Measurements from ENCODE around the gene TMEM98.
"Not testable (repeated sequence)": the region's sequence is repeated elsewhere in the genome, so short reads cannot be mapped to it uniquely, and the experiment has no call there.

Gene TMEM98, protein sequence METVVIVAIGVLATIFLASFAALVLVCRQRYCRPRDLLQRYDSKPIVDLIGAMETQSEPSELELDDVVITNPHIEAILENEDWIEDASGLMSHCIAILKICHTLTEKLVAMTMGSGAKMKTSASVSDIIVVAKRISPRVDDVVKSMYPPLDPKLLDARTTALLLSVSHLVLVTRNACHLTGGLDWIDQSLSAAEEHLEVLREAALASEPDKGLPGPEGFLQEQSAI

DNA sequence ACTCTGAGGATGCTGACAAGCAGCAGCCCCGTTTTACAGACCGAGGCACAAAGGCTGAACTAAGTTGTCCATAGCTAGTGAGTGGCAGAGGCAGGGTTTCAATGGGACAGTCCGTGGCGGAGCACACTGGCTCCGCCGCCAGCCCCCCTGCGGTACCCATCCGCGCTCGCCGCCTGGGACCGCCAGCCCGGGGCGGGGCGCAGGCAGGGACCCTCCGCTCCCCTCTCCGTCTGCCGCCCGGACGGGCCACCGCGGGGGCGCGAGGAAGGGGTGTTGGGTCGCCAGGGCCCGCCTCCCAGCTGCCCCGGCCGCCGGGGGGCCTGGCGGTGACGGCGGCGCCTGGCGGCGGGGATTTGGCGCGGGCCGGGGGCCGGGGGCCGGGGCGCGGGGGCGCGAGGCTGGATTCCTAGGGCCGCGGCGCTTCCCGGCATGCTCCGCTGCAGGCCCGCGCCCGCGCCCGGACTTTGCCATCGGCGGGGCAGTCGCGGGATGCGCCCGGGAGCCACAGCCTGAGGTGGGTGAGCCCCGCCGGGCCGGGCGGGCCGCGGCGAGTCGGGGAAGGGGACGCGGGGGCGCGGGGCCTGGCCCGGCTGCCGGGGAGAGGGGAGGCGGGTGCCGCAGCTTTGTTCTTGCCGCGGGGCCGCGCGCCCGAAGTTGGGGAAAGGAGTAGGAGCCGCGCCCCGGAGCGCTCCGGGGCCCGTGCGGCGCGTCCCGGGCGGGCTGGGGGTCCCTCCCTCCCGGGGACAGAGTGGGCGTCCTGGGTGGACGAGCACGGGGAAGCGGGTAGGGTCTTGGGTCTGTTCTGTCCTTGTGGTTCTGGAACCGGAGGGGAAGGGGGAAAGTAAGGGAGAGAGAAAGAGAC is at the start of gene TMEM98:
TMEM98 (plus strand) TSS at position 430 of the 862 bp plus-strand sequence. CDS start 3,376 bp downstream, outside the sequence.
- no peak for DNase-seq

DNA sequence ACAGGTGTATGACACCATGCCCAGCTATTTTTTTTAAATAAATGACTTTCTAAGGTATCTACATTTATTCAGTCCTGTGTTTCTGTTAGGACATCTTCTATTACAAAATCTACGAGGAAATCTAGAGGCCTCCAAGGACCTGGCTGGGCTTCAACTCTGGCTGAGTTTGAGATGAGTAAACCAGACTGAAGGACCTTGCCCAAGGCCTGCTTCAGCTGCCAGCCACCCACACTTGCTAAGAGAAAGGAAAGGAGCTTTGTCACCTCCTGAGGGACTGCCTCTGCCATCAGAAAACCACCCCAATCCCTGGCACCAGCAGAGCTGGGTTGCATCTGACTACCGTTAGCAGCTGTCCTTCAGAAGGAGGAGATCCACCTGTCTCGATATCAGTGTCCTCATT is 49.7 kb upstream of the TMEM98 start:
- no peak for DNase-seq

DNA sequence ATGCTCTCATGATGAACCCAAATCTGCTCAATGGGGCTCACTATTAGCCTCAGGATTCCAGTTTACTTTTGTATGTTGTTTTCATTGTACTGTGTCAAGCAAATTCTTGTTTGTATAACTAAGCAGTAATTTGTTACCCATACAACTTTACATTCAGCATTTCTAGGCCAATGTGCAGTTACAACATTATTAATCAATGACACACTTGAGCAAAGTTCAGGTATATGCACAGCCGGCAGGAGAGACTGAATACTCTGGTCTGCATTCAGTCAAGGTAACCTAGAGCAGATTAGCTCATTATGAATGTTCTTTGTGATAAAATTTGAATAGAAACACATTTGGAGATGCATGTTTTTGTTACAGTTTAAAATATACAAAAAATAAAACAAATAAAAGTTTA is 48.8 kb upstream of the TMEM98 start:
- DNase-seq: no peak

DNA sequence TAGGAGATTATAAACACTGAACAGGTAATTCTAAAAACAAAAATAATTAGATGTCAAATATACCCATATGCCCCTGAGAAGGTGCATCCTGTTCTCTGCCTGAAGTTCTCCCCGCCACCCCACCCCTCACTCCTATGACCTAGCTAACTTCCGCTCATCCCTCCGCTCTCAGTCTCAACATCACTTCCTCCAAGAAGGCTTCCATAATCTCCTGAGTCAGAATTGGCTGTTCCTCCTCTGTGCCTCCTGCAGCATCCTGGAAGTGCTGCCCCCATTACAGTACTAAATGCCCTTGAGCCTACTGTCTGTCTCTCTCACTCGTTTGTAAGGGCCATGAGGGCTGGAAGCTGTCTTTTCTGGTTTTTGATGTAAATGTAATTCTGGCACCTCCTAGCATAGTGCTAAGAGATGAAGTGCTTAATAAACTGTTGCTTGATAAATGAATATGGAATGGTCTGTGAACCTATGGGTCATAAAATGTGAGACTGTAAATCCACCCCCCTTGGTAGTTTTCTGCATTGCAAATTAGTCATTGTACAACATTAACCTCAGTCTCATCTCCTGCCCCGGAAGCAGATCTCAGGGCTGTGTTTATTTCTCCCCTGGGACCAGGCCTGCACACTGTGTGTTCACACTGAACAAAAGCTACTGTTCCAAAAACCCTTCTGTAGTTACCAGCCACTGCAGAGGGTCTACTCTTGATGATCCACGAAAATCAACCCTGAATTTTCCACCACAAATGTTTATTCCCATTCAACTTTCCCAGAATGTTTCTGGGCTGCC is 47.1 kb upstream of the TMEM98 start:
- DNase-seq: no peak

DNA sequence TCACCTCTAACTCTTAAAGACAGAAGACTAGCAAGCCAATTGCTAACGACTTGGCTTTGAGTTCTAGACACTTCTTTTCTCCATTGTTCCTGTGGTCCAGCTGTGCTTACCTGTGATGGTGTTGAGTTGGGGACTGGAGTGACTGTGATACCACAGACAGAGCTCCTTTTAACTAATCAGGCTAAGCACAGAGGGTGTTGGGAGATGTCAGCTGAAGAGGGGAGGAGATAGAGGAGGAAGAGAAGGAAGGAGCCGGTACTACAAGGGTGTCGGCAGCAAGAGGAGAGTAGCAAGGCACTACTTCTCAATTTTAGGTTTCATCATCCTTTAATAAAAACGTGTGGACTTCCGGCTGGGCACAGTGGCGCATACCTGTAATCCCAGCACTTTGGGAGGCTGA is 45.9 kb upstream of the TMEM98 start:
- no peak for DNase-seq

DNA sequence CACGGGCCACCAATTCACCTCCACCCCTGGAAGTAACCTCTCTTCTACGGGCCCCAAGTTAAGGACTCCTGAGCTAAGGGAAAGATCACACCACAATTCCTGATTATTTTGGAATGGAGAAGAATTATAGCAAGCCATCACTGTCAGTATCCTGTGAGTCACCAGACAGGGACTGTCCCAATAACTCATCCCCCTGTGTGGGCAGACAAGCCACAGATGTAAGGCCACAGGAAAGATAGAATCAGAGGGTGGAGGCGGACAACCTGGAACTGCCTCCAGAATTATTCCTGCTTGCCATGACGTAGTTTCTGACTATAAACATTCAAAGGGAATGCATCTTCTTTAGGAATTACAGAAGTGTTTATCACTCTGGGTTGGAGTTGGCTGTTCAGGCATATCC is 45.2 kb upstream of the TMEM98 start:
- no peak for DNase-seq

DNA sequence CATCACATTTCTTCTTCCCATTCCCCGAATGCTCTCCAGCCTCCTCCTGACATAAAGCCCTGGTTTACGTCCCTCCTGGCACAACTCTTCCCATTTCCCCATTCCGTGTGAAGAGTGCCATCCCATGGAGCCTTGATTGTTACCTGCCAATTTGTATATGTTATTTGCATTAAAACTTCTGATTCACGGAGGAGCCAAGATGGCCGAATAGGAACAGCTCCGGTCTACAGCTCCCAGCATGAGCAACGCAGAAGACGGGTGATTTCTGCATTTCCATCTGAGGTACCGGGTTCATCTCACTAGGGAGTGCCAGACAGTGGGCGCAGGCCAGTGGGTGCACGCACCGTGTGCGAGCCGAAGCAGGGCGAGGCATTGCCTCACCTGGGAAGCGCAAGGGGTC is 41.0 kb upstream of the TMEM98 start:
- DNase-seq: not testable (repeated sequence)

DNA sequence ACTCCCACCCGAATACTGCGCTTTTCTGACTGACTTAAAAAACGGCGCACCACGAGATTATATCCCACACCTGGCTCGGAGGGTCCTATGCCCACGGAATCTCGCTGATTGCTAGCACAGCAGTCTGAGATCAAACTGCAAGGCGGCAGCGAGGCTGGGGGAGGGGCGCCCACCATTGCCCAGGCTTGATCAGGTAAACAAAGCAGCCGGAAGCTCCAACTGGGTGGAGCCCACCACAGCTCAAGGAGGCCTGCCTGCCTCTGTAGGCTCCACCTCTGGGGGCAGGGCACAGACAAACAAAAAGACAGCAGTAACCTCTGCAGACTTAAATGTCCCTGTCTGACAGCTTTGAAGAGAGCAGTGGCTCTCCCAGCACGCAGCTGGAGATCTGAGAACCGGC is 40.5 kb upstream of the TMEM98 start:
- not testable (repeated sequence) for DNase-seq

DNA sequence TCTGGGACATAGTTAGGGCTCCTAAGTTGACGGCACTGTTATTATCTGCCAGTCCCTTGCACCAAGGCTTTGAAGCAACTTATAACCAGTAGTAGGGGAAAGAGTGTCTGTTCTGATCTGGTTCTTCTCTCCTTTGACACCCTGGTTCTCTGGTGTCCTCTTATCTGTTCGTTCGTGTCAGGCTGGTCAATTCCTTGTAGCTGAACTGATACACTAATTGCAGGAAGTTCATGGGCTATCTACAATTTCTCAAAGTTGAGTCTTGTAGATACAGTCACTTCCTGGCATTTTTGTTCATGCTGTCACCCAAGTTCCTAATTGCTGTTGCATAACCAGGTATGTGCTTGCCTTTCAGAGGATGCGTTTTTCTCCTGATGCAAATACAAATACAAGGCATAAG is 33.7 kb upstream of the TMEM98 start:
- no peak for DNase-seq

DNA sequence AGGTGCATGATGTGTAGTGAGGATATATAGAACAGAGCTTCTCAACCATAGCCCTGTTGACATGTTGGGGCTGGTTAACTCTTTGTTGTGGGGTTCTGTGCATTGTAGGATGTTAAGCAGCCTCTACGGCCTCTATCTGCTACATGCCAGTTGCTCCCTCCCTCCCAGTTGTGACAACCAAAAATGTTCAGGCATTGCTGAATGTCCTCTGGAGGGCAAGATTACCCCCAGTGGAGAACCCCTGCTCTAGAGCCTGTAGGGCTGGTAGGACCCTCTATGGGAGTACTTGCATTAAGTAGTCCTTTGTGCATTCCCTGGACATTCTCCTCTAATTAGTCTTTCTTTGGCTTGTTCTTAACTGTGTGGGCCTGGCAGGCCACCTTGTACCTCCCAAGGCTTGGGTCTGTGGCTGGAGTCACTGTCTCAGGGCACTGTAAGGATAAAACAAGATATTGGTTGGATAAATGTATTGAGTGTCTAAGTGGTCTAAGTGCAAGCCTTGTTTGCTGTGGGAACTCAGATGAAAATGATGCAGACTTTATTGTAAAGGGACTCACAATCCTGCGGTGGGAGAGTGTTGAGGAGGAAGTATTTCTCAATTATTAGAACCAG is 31.2 kb upstream of the TMEM98 start:
- no peak for DNase-seq

DNA sequence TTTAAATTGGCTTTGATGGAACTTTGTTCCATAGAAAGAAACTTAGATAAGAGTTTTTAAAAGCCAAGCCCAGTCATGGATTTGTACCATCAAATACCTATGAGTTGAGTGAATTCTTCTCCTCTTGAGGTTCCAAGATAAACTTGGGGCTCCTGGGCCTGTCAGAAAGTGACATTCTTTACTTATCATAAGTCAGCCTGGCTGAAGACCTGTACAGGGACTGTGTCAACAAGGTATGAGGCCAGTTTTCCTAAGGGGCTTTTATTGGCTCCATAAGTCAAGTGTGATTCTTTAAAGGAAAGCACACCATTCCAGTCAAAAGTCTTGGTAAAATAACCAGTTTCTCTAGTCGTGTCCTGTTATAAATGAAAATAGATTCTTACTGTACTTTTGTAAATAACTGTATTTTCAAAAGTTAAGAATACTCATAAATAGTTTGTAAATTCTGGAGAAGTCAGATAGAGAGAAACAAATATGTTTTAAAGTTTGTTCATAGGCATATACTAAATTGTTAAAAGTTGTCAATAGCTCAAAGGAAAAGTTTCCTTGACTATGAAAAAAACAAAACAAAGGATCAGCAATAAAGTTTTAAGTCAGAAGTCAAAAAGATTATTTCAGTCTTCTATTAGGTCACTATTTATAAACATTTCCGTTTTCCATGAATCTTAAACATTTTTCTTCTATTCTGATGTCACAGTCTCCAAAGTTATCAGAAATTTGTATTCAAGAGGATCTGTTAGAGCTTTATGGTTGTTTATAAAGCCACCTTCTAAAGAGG is 28.5 kb upstream of the TMEM98 start:
- DNase-seq: no peak

DNA sequence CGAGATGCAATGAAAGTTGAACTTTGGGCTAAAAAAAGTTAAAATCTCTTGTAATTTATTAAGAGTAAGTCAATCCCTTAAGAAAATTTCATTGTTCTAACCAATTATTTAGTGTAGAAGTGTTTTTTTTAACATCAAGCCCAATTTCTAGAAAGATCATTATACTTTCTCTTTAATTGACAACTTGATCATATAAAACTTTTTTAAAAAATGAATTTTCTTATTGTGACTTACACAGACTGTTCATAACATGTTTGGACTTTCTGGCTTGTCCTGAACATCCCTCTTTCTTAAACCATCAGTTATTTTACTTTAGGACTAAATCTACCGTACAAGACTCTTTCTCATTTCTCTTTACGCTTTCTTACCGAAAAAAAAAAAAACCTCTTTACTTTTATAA is 26.2 kb upstream of the TMEM98 start:
- no peak for DNase-seq

DNA sequence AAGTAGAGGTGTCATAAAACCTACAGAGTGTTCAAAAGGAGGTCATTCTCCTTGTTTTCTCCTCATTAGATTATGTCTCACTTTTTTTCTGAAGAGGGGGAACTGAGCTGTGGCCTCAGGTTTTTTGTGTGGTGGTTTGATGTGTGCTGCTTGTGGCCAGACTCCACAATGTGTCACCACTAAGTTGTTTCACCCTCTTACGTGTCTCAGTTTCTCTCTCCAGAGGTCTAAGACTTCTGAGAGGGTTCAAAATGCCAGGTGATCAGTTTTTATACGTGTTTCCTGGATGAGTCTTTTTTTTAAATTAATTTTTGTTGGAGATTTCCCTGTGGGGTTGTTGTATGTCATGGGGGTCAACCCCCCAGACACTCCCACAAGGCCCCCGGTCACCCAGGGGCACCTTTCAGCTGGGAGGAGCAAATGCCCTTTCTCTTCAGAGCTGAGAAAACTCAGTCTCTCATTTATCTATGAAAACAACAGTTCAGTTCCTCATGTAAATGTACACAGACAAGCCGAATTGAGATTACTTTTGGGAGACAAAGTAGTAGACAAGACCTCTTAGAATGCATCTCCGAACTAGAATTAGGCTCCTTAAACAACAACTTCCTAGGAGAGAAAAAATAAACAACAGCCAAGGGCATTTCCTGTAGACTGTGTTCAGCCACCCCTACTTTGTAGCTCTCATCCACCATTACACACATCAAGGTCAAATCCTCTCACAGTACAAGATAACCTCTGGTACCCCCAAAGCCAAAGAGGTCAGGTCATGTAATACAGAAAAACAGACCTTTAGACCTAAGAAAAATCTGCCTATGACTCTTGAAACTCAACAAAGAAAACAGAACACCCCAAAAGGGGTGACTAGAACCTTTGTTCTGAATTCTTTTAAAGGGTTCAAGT is 23.9 kb upstream of the TMEM98 start:
- no peak for DNase-seq

DNA sequence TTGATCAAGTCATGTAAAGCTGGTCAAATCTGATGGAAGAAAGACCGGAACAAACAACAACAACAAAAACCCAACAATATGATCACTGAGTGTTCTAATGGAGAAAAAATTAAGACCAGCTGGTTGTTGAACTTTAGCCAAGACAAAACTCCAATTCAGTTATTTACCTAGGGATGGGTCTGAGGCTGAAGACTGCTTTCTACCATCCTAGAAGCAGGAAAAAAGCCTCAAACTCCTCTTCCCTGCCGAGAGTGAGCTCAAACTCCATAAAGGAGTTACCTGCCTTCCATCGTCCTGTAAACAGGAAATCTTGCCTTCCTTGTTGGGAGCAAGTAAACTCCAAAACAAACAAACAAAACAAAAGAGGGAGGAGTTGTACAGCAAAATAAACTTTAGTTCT is 23.1 kb upstream of the TMEM98 start:
- DNase-seq: no peak

DNA sequence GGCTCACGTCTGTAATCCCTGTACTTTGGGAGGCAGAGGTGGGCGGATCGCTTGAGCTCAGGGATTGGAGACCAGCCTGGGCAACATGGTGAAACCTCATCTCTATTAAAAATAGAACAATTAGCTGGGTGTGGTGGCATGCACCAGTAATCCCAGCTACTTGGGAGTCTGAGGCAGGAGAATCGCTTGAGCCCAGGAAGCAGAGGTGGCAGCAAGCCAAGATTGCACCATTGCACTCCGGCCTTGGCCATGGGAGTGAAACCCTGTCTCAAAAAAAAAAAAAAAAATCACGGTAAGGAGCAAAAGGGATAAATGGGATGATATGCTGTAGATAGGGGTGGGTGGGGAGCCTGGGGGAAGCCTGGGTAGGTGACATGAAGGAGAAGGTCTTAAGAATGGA is 20.4 kb upstream of the TMEM98 start:
- DNase-seq: no peak

DNA sequence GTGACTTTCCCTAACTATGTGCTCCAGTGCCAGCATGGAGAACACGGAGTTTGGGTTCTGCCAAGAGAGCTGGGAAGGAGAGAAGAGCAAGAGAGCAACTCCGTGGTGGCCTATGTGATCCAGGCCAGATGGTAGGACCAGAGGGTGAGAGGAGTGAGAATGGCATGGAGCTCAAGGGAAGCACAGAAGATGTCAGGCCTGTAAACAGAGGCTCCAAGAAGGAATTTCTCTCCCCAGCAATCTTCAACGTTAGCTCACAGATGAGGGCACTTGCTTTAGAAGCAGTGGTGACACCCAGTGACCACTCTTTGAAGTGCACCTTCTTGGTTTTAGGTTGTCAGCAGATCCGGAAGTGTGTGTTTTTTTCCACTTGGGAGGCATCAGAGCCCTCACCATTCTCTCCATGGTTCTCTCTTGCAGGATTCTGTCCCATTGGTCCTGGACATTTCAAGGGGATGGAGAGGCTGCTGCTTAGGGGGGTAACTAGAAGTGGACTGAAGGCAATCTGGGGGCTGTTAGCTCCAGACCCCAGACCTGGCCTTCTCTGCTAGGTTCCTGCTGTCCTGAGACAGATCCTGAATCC is 18.1 kb upstream of the TMEM98 start:
- DNase-seq: peak; percentile 41 to 52

DNA sequence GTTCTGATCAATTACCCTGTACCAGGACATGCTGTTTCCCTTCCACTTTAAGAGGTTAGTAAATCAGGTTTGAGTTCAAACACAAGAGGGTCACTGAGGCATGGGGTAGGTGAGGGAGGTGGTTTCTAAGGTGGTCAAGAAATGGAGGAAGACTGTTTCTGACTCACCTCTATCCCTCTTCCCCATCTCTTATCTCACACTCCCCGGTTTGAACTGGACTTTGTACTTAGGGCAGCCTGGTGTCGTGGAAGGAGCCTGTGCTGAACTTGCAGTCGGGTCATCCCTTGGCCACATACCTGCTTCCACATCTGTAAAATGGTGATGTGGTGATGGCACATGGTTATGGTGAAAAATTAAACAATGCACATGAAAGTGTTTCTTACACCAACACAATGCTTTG is 17.2 kb upstream of the TMEM98 start:
- DNase-seq: no peak

DNA sequence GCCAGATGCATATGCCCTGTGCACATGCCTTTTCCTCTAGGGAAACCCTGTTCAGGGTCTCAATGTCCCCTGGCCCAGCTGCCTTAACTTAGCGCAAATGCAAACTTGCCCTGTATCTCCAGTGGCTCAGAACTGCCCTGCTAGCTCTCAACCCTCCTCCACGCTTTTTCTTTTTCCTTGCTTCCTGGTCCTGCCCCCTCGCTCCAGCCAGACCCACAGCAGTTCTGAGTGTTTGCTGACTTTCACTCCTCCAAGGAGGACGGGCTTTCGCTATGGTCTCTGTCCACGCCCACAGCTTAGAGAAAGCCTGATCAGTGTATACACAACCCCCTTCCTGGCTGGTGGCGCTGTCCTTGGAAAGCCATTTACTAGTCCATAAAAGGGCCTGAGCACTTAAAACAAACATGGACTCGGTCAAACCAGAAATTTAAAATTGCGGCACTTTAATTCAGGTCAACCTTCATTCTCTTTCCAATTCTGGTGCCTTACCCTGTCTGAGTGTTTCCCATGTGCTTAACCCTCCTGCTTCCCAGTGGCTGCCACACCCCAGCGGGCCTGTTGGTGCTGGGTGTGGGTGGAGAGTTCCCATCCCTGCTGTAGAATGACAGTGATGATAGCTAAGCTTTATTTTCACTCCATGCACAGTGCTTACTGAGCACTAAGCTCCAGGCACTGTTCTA is 15.6 kb upstream of the TMEM98 start:
- DNase-seq: no peak

DNA sequence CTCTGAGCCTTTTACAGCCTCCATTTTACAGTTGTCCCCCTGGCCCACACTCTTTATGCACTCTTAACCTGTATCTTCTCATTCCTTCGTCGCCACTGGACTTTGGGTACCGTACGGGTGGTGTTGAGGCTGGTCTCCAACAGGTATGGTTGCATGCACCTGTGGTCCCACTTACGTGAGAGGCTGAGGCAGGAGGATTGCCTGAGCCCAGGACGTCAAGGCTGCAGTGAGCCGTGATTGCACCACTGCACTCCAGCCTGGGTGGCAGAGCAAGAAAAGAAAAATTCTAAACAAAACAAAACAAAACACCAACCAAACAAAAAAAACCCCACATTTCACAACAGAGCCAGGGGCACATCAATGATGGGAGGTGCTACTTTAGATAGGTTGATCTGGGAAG is 14.4 kb upstream of the TMEM98 start:
- no peak for DNase-seq

DNA sequence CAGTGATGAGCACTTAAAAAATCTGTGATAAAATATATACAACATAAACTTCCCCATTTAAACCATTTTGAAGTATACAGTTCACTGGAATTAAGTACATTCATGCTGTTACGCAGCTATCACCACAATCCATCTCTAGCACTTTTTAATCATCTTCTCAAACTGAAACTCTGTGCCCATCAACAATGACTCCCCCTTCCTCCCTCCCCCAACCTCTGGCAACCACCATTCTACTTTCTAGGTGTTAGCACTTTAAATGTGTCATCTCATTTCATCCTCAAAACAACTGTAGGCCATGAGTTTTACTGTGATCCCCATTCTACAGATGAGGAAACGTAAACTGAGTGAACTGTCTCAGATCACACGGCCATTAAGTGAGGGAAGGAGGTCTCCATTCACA is 13.8 kb upstream of the TMEM98 start:
- DNase-seq: no peak
